Liver (tissue), 9 donors: ENCODE measurements around the gene LRRC7. TPM values are rescaled to one million over a fixed set of nuclear protein-coding genes. Genes with fewer than 3 reads are reported as not detected.
A peak's percentile ranks its signal among the peaks of the same experiment; 100 is the strongest.

ENCODE experiments used
- DNase-seq: peaks from one replicate; pipeline ENCODE4 v3.0.0-alpha.2; 2017; ENCODE audit warnings: low spot score
- H3K27ac ChIP-seq, 2 donors: one replicate each; pipeline ENCODE4 v1.7.0; 2013; ENCODE audit warnings: inconsistent platforms in 2 of 2, low read length in 2 of 2, control low read depth in 1 of 2, low read depth in 1 of 2, mild to moderate bottlenecking in 1 of 2
- H3K27me3 ChIP-seq, 4 donors: one replicate each; pipeline versions ENCODE4 v1.6.1 to v1.7.0; 2013; ENCODE audit warnings: low read length in 3 of 4, inconsistent platforms in 1 of 4, mild to moderate bottlenecking in 1 of 4, moderate library complexity in 1 of 4; ENCODE audit not compliant: control insufficient read depth in 4 of 4, insufficient read depth in 4 of 4
- H3K36me3 ChIP-seq, 4 donors: one replicate each; pipeline versions ENCODE4 v1.6.1 to v1.7.0; 2013; ENCODE audit warnings: low read length in 3 of 4, mild to moderate bottlenecking in 3 of 4, low read depth in 1 of 4, moderate library complexity in 1 of 4; ENCODE audit not compliant: control insufficient read depth in 4 of 4, insufficient read depth in 3 of 4
- H3K4me1 ChIP-seq, 4 donors: one replicate each; pipeline versions ENCODE4 v1.6.1 to v1.7.0; 2013; ENCODE audit warnings: low read length in 3 of 4, mild to moderate bottlenecking in 3 of 4, moderate library complexity in 1 of 4; ENCODE audit not compliant: control insufficient read depth in 4 of 4, insufficient read depth in 4 of 4
- H3K4me3 ChIP-seq, 3 donors: one replicate each; pipeline versions ENCODE4 v1.6.1 to v1.7.0; 2013; ENCODE audit warnings: low read length in 3 of 3, control low read depth in 1 of 3, low read depth in 1 of 3, mild to moderate bottlenecking in 1 of 3
- H3K9ac ChIP-seq, 2 donors: one replicate each; pipeline ENCODE4 v1.7.0; 2013; ENCODE audit warnings: low read length in 2 of 2, mild to moderate bottlenecking in 2 of 2, moderate library complexity in 2 of 2, control low read depth in 1 of 2, low read depth in 1 of 2
- H3K9me3 ChIP-seq, 4 donors: one replicate each; pipeline versions ENCODE4 v1.6.1 to v1.7.0; 2013; ENCODE audit warnings: low read length in 3 of 4; ENCODE audit not compliant: control insufficient read depth in 4 of 4
- ATF3 ChIP-seq: IDR thresholded peaks from 2 replicates; pipeline ENCODE4 v1.6.1; 2016; ENCODE audit warnings: antibody characterized with exemption
- EGR1 ChIP-seq, 2 donors: IDR thresholded peaks; 2 replicates each; pipeline ENCODE4 v1.6.1; 2016 to 2018; ENCODE audit warnings: antibody characterized with exemption in 2 of 2, low read depth in 2 of 2
- FOXA2 ChIP-seq: IDR thresholded peaks from 2 replicates; pipeline ENCODE4 v1.6.1; 2016; ENCODE audit warnings: antibody characterized with exemption
- GABPA ChIP-seq, 2 donors: IDR thresholded peaks in 1 of 2; conservative IDR thresholded peaks in 1 of 2; 2 replicates each; pipeline ENCODE4 v1.6.1; 2016; ENCODE audit warnings: antibody characterized with exemption in 2 of 2, mild to moderate bottlenecking in 1 of 2, moderate library complexity in 1 of 2
- MAX ChIP-seq: IDR thresholded peaks from 2 replicates; pipeline ENCODE4 v1.6.1; 2016; ENCODE audit warnings: antibody characterized with exemption
- NR2F2 ChIP-seq: IDR thresholded peaks from 2 replicates; pipeline ENCODE4 v1.6.1; 2016; ENCODE audit warnings: antibody characterized with exemption
- RAD21 ChIP-seq, 2 donors: IDR thresholded peaks; 2 replicates each; pipeline ENCODE4 v1.6.1; 2016; ENCODE audit warnings: antibody characterized with exemption in 2 of 2, mild to moderate bottlenecking in 2 of 2
- SP1 ChIP-seq: IDR thresholded peaks from 2 replicates; pipeline ENCODE4 v1.6.1; 2018; ENCODE audit warnings: antibody characterized with exemption, mild to moderate bottlenecking
- TAF1 ChIP-seq: conservative IDR thresholded peaks from 2 replicates; pipeline ENCODE4 v1.6.1; 2016; ENCODE audit warnings: antibody characterized with exemption, mild to moderate bottlenecking
- ZBTB33 ChIP-seq: IDR thresholded peaks from 2 replicates; pipeline ENCODE4 v1.6.1; 2016; ENCODE audit warnings: antibody characterized with exemption
- WGBS: extraction: QIAGEN DNeasy Blood & Tissue Kit; methylation state at CpG from one replicate; pipeline ENCODE4 v1.1.7; 2013; 5-methylcytosine and 5-hydroxymethylcytosine counted together
- polyA plus RNA-seq, 2 donors: library from polyadenylated mRNA; stranded (reverse) in 1 of 2; unstranded in 1 of 2; fragments of 200-250 nt in 1 of 2; fragments of >200 nt in 1 of 2; fragmentation: Nextera tagmentation in 1 of 2; extraction: Ambion mirVana in 1 of 2; gene quantifications; one replicate each; pipeline versions ENCODE4 v1.2.1 to v1.2.3, GENCODE V29; 2013 to 2015
- total RNA-seq, 2 donors: library from RNA; depleted of rRNA; stranded (reverse); fragments of >200 nt; gene quantifications; one replicate each; pipeline ENCODE4 v1.2.3, GENCODE V29; 2014
- donor health status: healthy.
- donor health status: healthy.
- donor health status: healthy.
- donor health status: healthy.
- donor health status: healthy.

Gene LRRC7
- total and polyA plus RNA-seq, 4 donors: 0.08 to 1.1 (median 0.67) TPM

- no peak overlapping the region for H3K4me3 ChIP-seq
- WGBS: 76% methylated on average over 2 of the region's 2 CpGs
- TF ChIP-seq ATF3 (no peak), RAD21 (IDR thresholded peaks at IDR 0.05) (peak in 1 of 2 donors; percentile 43), ZBTB33 (no peak)
- no peaks in the 10 kb centered on the region for H3K27me3 ChIP-seq
- H3K27ac ChIP-seq: no peak overlapping the region
- H3K4me1 ChIP-seq: no peaks in the 10 kb centered on the region
- DNase-seq: no peak
- no peak overlapping the region for H3K9ac ChIP-seq
- peaks cover 0 to 14% (median 3%) of the 10 kb centered on the region in 4 donors for H3K36me3 ChIP-seq
- no peaks in the 10 kb centered on the region for H3K9me3 ChIP-seq
Observed at GRCh38 chr1:70142075-70142474, 574.4 kb downstream of the LRRC7 start.

- no peak overlapping the region for H3K27ac ChIP-seq
- 79% methylated on average over 4 of the region's 4 CpGs for WGBS
- no peaks in the 10 kb centered on the region for H3K4me1 ChIP-seq
- no peaks in the 10 kb centered on the region for H3K27me3 ChIP-seq
- no peak overlapping the region for H3K9ac ChIP-seq
- peaks cover 0 to 23% (median 7%) of the 10 kb centered on the region in 4 donors for H3K36me3 ChIP-seq
- no peak for DNase-seq
- H3K9me3 ChIP-seq: no peaks in the 10 kb centered on the region
- H3K4me3 ChIP-seq: no peak overlapping the region
- TF ChIP-seq ZBTB33 (no peak), MAX (no peak), RAD21 (IDR thresholded peaks at IDR 0.05) (peak; percentile 16 to 32), GABPA (IDR thresholded peaks at IDR 0.05 in 1 of 2, conservative IDR thresholded peaks at IDR 0.05 in 1 of 2) (no peak), TAF1 (no peak)
Observed at GRCh38 chr1:70143048-70143659, 575.4 kb downstream of the LRRC7 start.

GRCh38 chr1:70146488-70146887 is 578.8 kb downstream of the LRRC7 start:
- Histone ChIP-seq H3K4me3 (no peak overlapping the region), H3K36me3 (peaks cover 1 to 33% (median 8%) of the 10 kb centered on the region in 4 donors), H3K27me3 (no peaks in the 10 kb centered on the region), H3K9ac (no peak overlapping the region), H3K4me1 (no peaks in the 10 kb centered on the region), H3K9me3 (no peaks in the 10 kb centered on the region), H3K27ac (no peak overlapping the region)
- DNase-seq: no peak
- no peak for TF ChIP-seq RAD21 (IDR thresholded peaks at IDR 0.05)
- TF ChIP-seq ZBTB33: no peak
- TF ChIP-seq SP1: no peak
- TF ChIP-seq FOXA2: no peak
- TF ChIP-seq ATF3: no peak
- TF ChIP-seq GABPA (IDR thresholded peaks at IDR 0.05 in 1 of 2, conservative IDR thresholded peaks at IDR 0.05 in 1 of 2): no peak
- no peak for TF ChIP-seq NR2F2
- TF ChIP-seq EGR1 (IDR thresholded peaks at IDR 0.05; ENCODE audit: low read depth in 2 of 2): no peak
